GM18858 (cell line): Measurements from ENCODE around the gene EGR2.
"Not testable (repeated sequence)": the region's sequence is repeated elsewhere in the genome, so short reads cannot be mapped to it uniquely, and the experiment has no call there.

Source experiments
- ATAC-seq: cut with Tn5 transposase; IDR thresholded peaks from one replicate; pipeline ENCODE4 v1.9.1; 2021; ENCODE audit not compliant: unreplicated experiment

Gene EGR2

DNA sequence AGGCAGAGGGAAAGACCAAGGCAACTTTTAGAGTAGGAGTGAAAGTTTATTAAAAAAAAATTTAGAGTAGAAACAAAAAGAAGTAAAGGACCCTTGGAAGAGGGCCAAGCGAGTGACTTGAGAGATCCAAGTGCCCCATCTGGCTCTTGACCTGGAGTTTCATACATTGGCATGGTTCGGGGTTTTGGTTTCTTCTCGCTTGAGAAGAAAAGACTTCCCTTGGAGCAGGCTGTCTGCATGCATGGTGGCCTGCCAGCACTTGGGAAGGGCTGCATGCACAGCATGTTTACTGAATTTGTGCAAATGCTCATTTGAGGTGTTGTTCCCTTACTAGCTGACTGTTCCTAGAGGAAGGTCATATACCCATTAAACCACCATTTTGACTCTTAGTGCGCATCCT is 20.4 kb downstream of the EGR2 start:
- no peak for ATAC-seq

DNA sequence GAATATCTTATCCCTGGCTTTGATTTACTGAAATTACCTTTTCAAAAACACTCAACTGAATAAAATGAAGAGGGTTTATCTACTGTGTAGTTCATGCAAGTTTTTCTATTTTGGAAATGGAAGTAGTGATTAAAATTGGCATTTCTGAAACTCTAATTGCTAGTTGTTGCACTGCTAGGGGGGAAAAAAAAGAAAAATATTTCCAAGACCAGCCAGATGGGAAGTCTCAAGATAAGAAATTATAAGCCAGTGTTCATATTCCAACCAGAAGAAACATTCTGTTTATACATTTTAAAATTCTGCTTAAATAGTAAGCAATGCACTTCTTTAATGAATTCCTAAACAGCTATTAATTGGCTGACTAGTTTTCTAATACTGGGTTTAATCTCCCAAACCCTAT is 21.1 kb downstream of the EGR2 start:
- no peak for ATAC-seq

DNA sequence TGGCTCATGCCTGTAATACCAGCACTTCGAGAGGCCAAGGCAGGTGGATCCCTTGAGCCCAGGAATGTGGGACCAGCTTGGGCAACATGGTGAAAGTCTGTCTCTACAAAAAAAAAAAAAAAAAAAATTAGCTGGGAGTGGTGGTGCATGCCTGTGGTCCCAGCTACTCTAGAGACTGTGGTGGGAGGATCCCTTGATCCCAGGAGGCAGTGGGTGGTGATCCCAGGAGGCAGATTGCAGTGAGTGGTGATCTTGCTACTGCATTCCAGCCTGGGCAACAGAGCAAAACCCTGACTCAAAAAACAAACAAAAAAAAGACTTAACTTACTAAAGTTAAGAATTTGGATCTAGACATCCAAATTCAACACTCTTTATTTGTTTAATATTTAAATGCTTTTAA is 21.9 kb downstream of the EGR2 start:
- ATAC-seq: no peak

DNA sequence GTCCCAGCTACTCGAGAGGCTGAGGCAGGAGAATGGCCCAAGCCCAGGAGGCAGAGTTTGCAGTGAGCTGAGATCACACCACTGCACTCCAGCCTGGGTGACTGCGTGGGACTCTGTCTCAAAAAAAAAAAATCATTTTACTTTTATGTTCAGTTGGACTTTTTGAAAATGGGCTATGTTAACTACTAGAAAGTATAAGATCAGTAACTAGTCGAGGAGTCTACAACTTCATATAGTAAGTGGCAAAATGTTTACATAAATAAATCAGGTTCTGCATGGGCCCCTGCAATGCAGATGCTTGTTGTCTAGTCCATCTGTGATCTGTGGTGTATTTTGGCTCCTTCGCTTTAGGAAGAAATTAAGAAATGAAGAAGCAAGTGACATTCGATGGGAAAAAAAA is 23.9 kb downstream of the EGR2 start:
- no peak for ATAC-seq

DNA sequence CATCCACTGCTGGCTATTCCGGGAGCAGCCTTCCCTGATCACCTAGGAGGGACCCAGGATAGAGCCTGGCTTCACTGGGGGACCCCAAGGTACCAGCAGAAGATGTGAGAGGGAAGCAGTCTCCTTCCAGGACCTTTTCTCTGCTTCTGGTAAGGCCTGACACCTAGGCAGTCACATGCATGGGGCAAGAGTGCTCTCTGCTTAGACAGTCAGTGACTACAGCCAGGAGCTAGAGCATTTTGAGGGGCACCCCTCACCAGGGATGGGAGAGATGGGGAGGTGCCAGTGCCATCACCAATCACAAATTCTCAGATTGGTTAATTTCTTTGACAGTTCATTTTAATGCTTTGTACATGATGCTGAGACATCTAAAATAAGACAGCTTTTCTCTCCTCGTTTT is 25.6 kb downstream of the EGR2 start:
- ATAC-seq: no peak

DNA sequence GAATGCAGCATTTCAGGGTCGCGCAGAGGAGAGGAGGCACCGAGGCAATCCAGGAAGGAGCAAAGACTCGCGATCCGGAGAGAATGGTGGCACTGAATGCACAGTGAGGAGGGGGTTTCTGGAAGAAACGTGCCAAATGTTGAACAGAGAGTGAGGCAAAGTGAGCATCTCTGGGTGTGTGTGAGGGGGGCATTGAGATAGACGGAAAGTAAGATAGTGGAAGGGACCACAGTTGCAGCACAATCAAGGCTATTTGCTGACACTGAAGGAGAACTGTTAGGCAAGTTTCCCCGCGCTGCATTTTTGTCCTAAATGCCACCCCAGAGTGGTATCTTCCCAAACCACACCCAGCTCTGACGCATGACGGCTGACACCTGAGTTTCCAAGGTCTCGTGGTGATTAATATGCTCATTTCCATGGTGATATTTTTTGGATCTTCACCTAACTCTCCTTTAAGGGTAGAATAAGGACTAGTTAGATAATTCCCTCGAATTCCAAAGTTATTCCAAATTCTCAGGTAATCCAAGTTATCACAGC is 26.1 kb downstream of the EGR2 start:
- no peak for ATAC-seq

DNA sequence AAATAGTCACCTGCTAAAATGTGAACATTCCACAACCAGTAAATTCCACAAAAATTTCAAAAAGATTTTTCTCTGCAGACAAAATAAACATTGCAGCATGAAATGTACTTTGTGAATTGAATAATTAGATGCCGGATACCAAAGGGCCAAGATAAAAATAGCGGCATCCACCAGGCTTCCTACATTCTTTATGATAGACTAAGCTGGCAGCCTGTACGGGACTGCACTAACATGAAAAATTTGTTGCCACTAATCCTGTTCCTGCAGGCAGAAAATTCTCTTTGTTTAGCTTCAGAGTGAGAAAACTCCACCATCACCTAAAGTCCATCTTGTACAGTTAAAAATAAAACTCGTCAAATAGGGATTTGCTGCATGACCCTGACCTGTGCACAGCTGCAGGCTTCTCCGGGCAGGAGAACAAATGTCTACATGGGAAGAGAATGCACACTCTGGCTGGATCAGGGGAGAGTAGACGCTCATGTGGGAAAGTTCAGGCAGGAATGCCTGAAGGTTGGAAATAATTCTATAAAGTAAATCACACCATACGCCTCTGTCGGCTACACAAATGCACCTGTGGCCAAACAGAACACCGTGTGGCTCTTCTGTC is 27.2 kb downstream of the EGR2 start:
- no peak for ATAC-seq

DNA sequence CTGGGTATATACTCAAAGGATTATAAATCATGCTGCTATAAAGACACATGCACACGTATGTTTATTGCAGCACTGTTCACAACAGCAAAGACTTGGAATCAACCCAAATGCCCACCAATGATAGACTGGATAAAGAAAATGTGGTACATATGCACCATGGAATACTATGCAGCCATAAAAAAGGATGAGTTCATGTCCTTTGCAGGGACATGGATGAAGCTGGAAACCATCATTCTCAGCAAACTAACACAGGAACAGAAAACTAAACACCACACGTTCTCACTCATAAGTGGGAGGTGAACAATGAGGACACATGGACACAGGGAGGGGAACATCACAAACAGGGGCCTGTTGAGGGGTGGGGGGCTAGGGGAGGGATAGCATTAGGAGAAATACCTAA is 27.9 kb downstream of the EGR2 start:
- ATAC-seq: not testable (repeated sequence)

DNA sequence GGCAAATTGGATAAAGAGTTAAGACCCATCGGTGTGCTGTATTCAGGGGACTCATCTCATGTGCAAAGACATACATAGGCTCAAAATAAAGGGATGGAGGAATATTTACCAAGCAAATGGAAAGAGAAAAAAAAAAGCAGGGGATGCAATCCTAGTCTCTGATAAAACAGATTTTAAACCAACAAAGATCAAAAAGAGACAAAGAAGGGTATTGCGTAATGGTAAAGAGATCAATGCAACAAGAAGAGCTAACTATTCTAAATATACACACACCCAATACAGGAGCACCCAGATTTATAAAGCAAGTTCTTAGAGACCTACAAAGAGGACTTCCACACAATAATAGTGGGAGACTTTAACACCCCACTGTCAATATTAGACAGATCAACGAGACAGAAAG is 31.6 kb downstream of the EGR2 start:
- ATAC-seq: not testable (repeated sequence)

DNA sequence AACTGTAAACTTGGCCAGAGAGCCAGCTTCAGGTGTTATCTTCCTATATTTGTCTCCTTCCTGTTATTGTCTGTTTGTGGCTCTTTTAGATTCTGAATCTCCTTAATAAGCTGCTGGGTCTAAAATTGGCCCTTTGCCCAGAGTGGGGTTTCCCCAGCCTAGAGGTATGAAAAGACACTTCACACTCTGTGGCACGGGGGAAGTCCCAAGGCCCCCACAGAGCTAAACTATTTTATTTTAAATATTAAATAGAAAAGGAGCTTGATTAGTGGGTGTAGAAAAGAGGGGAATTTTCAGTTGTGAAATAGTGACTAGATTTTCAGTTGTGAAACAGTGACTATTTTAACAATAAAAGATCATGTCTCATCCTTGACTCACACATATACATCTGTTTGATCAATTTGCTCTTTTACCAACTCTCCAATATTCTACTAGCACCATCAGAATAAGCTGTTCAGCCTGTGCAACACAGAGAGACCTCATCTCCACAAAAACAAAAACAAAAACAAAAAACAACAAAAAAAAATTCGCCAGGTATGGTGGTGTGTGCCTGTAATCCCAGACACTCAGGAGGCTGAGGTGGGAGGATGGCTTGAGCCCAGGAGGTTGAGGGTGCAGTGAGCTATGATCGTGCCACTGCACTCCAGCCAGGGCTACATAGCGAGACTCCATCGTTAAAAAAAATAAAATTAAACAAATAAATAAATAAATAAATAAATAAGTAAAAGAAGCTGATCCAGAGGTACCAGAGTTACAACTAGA is 36.5 kb downstream of the EGR2 start:
- ATAC-seq: peak; percentile 86

DNA sequence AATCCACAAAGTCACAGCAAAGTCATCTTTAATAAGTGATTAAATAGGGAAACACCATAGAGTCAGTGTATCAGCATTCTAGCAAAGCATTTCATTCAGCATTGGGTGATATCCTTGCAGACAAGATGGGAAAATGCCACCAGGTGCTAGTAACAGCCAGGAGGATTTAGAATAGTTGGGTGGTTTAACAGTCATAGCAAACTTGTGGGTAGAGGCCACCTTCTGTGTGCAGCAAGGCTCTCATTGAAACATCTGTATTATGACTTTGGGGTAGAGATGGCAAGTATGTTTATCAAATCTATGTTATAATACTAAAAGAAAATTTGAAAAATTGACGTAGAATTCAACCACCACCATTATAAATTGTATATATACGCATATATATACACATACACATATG is 38.0 kb downstream of the EGR2 start:
- ATAC-seq: peak; percentile 41

DNA sequence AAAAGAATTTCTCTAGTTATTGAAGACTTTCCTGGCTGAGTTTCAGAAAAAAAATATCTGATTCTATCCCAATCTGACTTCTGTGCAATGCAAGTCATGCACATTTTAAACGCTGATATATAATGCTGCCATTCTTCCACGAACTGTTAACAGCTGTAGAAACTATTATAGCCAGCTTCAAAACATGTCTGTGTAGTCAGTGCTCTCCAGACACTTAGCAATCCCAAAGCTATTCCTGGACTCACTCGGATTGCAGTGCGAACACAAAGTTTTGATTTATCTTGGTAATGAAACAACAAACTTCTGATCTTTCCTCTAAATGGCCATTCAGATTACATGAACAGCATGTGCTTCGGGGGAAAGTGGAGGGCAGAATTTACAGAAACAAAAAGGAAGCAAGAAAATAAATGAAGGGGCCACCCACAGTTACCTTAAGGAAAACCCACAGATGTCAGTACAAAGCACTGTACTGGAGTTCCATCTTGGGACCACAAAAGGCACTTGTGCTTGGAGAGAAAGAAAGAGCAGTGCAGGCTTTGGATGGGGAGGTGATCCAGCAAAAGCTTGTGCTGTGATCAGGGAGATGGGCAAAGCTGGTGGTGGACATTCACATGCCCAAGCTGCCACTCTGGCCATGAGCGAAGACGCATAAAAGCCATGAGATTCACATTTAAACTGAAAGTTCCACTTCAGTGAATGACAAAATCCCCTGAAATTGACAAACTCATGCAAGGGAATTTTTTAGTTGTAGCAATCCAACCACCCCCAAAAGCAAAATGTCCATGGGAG is 43.8 kb downstream of the EGR2 start:
- ATAC-seq: no peak

DNA sequence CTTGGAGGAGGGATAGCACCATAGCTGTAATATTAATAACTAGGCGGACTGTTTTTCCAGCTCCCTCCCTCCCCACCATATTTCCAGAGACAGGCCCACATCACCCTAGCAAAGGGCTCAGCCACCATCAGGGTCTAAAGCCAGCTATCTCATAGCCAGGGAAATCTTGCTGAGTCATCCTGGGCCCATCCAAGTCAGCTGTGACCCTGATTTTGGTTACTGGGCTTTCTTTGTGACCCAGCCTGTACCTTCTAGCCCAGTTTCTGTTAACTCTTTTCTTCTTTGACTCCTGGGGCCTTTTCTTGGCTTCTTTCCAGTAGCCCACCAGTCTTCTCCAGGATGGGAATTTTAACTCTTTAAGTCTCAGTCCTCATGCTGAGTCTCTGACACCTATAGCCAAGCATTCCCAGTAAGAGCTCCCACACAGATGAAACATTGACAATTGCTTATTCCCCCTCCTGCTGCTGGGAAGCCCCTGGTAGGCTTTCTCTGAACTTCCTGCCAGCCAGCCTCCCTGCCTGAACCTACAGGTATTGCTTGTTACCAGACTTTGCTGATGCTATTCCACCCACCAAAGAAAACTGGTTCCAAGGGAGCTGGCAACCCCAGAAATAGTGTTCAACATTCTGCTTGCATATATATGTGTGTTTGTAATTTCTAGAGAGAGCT is 46.5 kb downstream of the EGR2 start:
- peak; percentile 36 for ATAC-seq

DNA sequence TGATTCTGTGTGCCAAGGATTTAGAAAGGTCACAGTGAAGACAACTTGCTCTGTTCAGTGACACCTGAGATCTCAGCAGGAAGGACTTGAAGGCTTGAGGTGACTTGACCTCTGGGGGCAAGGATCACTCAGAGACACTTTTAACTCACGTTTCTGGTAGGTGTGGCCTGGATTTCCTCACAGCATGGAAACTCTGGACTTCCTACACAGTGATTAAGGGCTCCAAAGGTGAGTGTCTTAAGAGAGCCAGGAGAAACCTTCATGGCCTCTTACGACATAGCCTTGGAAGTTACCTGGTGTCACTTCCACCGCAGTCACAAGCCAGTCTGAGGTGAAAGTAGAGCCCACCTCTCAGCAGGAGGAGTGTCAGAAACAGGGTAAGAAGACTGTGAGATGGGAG is 49.8 kb downstream of the EGR2 start:
- no peak for ATAC-seq

DNA sequence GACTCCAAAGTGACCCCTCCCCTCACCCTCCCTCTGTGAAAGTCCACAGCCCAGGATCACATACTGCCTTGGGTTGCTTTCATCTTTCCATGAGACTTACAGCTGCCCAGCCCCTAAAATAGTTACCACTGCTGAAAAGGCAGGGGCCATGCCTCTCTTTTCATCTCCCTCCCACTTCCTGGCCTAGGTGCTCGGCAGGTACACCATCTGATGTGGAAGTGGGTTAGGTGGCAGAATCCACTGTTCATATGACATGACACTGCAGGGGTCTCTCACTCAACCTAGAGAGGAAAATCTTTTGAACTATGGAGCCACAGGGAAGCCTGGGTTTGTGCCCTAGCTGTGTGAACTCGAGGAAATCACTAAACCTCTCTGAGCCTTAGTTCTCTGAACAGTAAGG is 50.4 kb downstream of the EGR2 start:
- no peak for ATAC-seq

DNA sequence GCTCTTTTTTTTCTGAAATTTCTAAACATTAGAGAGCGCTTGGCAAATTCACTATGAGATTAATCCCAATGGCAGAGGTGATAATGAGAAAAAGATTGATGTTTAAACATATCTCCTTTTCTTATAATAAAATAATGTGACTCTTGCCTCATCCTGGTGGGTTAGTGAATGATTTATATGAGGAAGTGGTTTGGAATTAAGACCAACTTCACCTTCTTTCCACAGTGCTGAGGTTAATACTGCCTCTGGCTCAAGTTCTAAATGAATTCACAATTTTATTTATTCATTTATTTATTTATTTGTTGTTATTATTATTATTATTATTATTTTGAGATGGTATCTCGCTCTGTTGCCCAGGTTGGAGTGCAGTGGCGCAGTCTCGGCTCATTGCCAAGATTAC is 52.2 kb downstream of the EGR2 start:
- ATAC-seq: no peak

DNA sequence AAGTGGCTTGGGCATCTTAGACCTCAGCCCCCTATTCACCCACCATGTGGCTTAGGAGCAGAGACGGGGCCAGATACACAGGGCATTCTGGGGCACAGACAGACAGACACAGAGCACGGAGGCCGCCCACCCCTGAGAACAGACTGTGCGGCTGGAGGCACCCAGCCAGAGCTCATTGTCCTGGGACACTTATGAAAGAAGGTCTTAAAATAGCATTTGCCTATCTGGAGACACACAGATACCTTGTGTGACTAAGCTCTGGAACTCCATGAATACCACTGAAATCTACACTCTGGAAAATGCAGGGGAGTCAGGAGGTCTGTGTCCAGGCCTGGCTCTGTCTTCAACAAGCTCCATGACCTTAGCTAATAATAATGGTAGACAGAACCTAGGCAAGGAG is 53.0 kb downstream of the EGR2 start:
- ATAC-seq: no peak
